Neural crest cell (in vitro differentiated cells): ENCODE measurements around the gene PALD1. TPM values are rescaled to one million over a fixed set of nuclear protein-coding genes. Genes with fewer than 3 reads are reported as not detected.

Experiments
- DNase-seq: peaks from one replicate; pipeline ENCODE4 v3.0.0; 2021; ENCODE audit warnings: low read depth, mixed read lengths, low spot score
- H3K27ac Mint-ChIP-seq: one replicate; pipeline ENCODE4 v1.8.0; 2021; ENCODE audit warnings: mild to moderate bottlenecking, mixed read lengths; ENCODE audit not compliant: unreplicated experiment
- H3K27me3 Mint-ChIP-seq: 2 replicates; pipeline ENCODE4 v1.8.0; 2021; ENCODE audit warnings: low read depth, mild to moderate bottlenecking, mixed read lengths
- H3K36me3 Mint-ChIP-seq: 2 replicates; pipeline ENCODE4 v1.8.0; 2021; ENCODE audit warnings: low read depth, mild to moderate bottlenecking, mixed read lengths
- H3K4me1 Mint-ChIP-seq: 2 replicates; pipeline ENCODE4 v1.8.0; 2021; ENCODE audit warnings: mixed read lengths
- H3K4me3 Mint-ChIP-seq: one replicate; pipeline ENCODE4 v1.8.0; 2021; ENCODE audit warnings: mild to moderate bottlenecking, mixed read lengths
- H3K9me3 Mint-ChIP-seq: 2 replicates; pipeline ENCODE4 v1.8.0; 2021; ENCODE audit warnings: mixed read lengths
- total RNA-seq: library from RNA; stranded (reverse); gene quantifications from 2 replicates; pipeline ENCODE4 v1.2.1, GENCODE V29; 2021
- TF ChIP-seq, protein P1 (sequence below): fragments of 200-600 bp; sonication (generic); conservative IDR thresholded peaks from 2 replicates; pipeline ENCODE4 v1.5.0; 2021; ENCODE audit warnings: antibody characterized with exemption, mild to moderate bottlenecking

PALD1 gene
- total RNA-seq, 1 donor from 2014 or later = 14.3 TPM

DNA sequence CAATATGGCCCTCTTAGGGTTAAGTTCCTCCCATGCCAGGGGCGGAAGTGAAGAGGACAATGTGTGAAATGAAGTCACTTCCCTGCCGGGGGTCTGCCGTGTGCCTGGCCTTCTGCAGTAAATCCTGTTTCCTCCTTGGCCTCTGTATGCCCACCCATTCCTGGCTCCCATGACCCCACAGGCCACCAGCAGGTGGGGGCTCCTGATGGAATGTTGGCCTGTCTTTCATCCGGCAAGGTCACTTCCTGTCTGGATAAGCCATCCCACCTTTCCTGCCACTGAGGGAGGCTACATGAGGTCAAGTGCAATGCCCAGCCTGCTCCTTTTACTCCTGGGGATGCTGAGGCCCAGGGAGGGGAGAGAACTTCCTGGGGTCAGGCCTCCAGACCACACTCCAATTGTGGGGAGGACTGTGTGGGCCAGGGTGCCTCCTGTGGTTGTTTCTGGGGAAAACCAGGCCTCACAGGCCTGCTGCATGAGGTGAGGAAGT, 22.3 kb downstream of the PALD1 start:
- peaks cover 52% of the 10 kb centered on the region for H3K4me1 Mint-ChIP-seq
- no peaks in the 10 kb centered on the region for H3K9me3 Mint-ChIP-seq
- H3K27me3 Mint-ChIP-seq = no peaks in the 10 kb centered on the region
- H3K27ac Mint-ChIP-seq = peak overlapping the region; percentile 64
- TF ChIP-seq, protein P1, sequence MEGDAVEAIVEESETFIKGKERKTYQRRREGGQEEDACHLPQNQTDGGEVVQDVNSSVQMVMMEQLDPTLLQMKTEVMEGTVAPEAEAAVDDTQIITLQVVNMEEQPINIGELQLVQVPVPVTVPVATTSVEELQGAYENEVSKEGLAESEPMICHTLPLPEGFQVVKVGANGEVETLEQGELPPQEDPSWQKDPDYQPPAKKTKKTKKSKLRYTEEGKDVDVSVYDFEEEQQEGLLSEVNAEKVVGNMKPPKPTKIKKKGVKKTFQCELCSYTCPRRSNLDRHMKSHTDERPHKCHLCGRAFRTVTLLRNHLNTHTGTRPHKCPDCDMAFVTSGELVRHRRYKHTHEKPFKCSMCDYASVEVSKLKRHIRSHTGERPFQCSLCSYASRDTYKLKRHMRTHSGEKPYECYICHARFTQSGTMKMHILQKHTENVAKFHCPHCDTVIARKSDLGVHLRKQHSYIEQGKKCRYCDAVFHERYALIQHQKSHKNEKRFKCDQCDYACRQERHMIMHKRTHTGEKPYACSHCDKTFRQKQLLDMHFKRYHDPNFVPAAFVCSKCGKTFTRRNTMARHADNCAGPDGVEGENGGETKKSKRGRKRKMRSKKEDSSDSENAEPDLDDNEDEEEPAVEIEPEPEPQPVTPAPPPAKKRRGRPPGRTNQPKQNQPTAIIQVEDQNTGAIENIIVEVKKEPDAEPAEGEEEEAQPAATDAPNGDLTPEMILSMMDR = no peak
- no peaks in the 10 kb centered on the region for H3K36me3 Mint-ChIP-seq
- no peak for DNase-seq
- no peak overlapping the region for H3K4me3 Mint-ChIP-seq

DNA sequence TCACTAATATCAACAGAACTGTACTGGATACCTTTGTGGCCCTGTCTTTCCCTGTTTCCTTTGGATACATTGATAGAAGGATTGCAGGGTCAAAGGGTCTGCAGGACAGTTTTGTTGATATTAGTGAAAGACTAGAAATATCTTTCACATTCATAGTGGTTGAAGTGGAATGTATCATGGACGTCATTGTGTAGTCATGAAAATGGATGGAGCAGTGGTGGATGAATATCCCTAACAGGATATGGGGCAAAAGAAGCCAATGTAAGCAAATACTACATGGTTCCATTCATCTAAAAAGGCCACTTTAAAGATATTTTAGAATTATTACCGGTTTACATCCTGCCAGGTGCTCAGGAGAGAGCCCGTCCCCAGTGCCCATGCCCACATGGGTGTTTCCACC, 23.8 kb downstream of the PALD1 start:
- Mint-ChIP-seq H3K36me3 (no peaks in the 10 kb centered on the region), H3K9me3 (no peaks in the 10 kb centered on the region)

DNA sequence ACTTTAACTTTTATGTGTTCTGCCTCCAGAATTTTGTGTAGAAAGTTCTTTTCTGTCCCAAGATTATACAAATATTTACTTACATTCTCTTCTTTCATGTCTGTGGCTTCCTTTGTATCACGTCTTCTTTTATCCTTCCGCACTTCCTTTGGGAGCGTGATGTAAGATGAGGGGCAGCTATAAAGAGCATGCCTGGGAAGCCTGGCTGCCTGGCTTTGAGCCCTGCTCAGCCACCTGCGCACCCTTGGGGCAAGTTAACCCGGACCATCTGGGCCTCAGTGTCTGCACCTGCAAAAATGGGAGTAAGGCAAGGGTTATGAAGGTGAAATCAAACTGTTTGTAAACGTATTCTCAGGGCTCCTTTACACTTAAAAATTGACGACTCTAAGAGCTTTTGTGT, 25.2 kb downstream of the PALD1 start:
- DNase-seq = no peak
- Mint-ChIP-seq H3K9me3 (no peaks in the 10 kb centered on the region), H3K4me1 (peaks cover 60% of the 10 kb centered on the region), H3K4me3 (no peak overlapping the region), H3K27me3 (no peaks in the 10 kb centered on the region), H3K27ac (no peak overlapping the region), H3K36me3 (no peaks in the 10 kb centered on the region)
- TF ChIP-seq, protein P1 = no peak

More for the DNA sequence above, 23.8 kb downstream of the PALD1 start:
- Mint-ChIP-seq H3K27me3 (no peaks in the 10 kb centered on the region), H3K4me3 (no peak overlapping the region), H3K27ac (no peak overlapping the region), H3K4me1 (peaks cover 58% of the 10 kb centered on the region)
- TF ChIP-seq, protein P1 = no peak
- DNase-seq = no peak

DNA sequence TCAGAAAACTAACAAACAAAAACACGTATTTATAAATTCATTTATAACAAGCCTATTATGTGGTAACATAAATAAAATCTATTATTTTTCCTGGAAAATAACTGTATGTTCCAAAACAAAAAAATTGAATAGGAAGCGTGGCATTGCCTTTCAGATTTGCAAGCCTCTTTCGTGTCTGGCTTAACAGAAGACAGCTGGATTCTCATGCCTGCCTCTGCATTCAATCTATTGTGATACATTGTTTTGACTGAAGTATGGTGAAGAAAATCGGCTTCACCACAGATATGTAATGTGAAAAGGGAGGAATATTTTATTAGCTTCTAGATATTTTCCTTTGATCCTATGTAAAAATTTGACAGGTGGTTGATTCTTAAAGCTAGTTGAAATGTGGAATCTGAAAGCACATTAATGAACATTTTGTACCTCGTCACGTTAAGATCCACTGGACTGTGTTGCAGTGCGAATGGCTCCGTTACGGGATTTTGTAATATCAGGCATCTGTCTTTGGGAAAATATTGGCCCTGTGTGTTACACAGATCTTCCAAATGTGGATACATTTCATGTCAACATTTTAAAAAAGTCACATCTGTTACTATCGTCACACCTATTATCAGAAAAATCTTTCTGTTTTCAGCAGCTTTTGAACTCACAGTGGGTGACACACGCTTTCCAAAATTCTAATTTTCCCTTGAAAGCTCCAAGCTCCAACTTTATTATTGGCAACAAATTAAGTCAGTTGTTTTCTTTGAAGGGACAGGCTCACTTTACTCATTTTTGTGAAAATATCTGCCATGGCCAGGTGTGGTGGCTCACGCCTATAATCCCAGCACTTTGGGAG, 26.2 kb downstream of the PALD1 start:
- H3K27ac Mint-ChIP-seq = peak overlapping the region; percentile 6
- H3K4me1 Mint-ChIP-seq = peaks cover 60% of the 10 kb centered on the region
- DNase-seq = no peak
- no peak overlapping the region for H3K4me3 Mint-ChIP-seq
- no peaks in the 10 kb centered on the region for H3K36me3 Mint-ChIP-seq
- H3K27me3 Mint-ChIP-seq = no peaks in the 10 kb centered on the region
- H3K9me3 Mint-ChIP-seq = no peaks in the 10 kb centered on the region
- TF ChIP-seq, protein P1 = no peak

DNA sequence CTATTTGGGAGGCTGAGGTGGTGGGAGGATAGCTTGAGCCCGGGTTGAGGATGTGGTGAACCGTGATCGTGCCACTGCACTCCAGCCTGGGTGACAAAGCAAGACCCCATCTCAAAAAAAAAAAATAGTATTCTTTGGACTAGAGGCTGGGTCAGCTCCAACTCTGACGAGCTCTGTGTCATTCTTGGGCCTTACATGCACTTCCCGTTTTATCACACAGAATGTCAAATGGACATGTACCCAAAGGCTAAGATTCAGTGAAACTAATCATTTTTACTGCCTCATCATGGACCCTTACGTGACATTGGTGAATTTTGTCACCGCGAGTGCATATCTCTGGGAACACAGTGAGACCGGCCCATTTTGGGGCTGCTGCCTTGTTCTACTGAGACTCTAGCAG, 27.3 kb downstream of the PALD1 start:
- DNase-seq = no peak
- no peaks in the 10 kb centered on the region for H3K9me3 Mint-ChIP-seq
- peaks cover 54% of the 10 kb centered on the region for H3K4me1 Mint-ChIP-seq
- TF ChIP-seq, protein P1 = no peak
- no peak overlapping the region for H3K4me3 Mint-ChIP-seq
- no peak overlapping the region for H3K27ac Mint-ChIP-seq
- no peaks in the 10 kb centered on the region for H3K27me3 Mint-ChIP-seq
- no peaks in the 10 kb centered on the region for H3K36me3 Mint-ChIP-seq
